Measurements from ENCODE around the gene ISG15.

Gene ISG15

DNA sequence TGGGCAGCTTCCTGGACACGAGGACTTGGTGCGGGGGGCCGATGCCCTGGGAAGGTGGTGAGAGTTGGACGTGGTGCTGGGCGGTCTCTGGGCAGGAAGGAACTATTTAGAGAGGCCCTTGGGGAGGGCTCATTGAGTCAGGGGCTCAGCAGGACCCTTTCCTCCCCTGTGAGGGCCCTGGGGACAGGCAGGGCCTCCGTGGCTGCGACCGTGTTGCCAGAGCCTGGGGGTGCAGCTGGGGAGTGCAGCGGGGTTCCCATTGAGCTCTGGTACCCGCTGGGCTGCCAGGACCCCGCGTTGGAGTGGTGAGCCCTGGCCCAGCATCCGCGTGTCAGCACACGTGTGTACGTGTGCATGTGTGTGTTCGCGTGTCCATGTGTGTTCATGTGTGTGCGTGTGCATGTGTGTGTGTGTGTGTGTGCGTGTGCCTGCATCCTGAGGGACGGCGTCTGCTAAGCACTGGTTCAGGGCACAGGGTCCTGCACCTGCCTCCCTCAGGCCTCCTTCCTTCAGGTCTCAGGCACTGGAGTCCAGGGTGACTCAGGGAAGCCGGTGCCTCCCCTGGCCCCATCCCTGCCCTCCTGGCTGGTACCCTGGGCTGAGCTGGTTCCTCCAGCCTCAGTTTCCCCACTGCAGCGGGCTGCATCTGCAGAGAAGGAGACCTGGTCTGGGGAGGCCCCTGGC is 50.1 kb downstream of the ISG15 start:
- no peak for DNase-seq

Data from NCI-H2029 treated with DMSO at 0.1 percent for 48 hours (cell line).